Measurements from ENCODE around the gene TMEM88.

- TF ChIP-seq POLR2A (IDR thresholded peaks at IDR 0.05; ENCODE audit: low read depth, low read length) (no peak), TAF1 (IDR thresholded peaks at IDR 0.05; ENCODE audit: borderline replicate concordance, low read depth, low read length) (no peak), POLR2AphosphoS5 (IDR thresholded peaks at IDR 0.05; ENCODE audit: low read depth, low read length) (no peak)
These were observed 4.9 kb upstream of the TMEM88 start for GRCh38 chr17:7849751-7850504.

Data from GM12892 (cell line).